GM12878 (cell line): Measurements from ENCODE around the gene COA5. TPM values are rescaled to one million over a fixed set of nuclear protein-coding genes. Genes with fewer than 3 reads are reported as not detected.

Source experiments
- ATAC-seq: fragments of 200-7000 bp; cut with Tn5 transposase; 3 replicates; pipeline ENCODE4 v1.9.1; 2020; ENCODE audit warnings: mild to moderate bottlenecking, moderate library complexity
- BruUV-seq: library from RNA; stranded (reverse); fragments of 400-500 nt; replicated peaks from 2 replicates; lab custom pipeline; 2021; lab: Mats Ljungman, UMichigan
- CTCF ChIA-PET: fragments of 300-600 bp; sonication (Branson Sonifier 250); formaldehyde crosslinking; extraction: SDS; loops from one replicate; lab custom pipeline; 2021; ENCODE audit warnings: inconsistent platforms; lab: Yijun Ruan, JAX
- POLR2A ChIA-PET: fragments of 350-600 bp; formaldehyde crosslinking; extraction: SDS; loops from one replicate; lab custom pipeline; 2021; ENCODE audit warnings: inconsistent platforms; lab: Charles Lee
- RAD21 ChIA-PET: fragments of 300-600 bp; sonication (Branson Sonifier 250); formaldehyde crosslinking; loops from one replicate; lab custom pipeline; 2023; ENCODE audit warnings: antibody characterized with exemption; ENCODE audit not compliant: unreplicated experiment; lab: Charles Lee
- SMC1A ChIA-PET: fragments of 300-600 bp; sonication (Branson Sonifier 250); formaldehyde crosslinking; loops from one replicate; lab custom pipeline; 2023; ENCODE audit not compliant: unreplicated experiment, uncharacterized antibody; lab: Charles Lee
- DNase-seq: peaks from one replicate; pipeline ENCODE4 v3.0.0-alpha.2; 2011; ENCODE audit warnings: low read depth, low spot score
- FAIRE-seq: peaks from 3 replicates; lab custom pipeline; 2011; peaks lifted over from hg19 to GRCh38; lab: Jason Lieb, UNC
- H2AFZ ChIP-seq: 2 replicates; pipeline ENCODE4 v1.6.0; 2011; ENCODE audit warnings: low read depth, low read length, control low read depth; ENCODE audit not compliant: control insufficient read depth
- H3K27ac ChIP-seq: 2 replicates; pipeline ENCODE4 v1.5.1; 2011; ENCODE audit warnings: control low read depth; ENCODE audit not compliant: control insufficient read depth, insufficient read depth
- H3K27me3 ChIP-seq, 2 experiments: replicated peaks in 1 of 2; 2 replicates each; pipeline versions ENCODE4 v1.6.0 to v1.6.1; 2011; ENCODE audit warnings: low read length in 1 of 2; ENCODE audit not compliant: control insufficient read depth in 2 of 2, insufficient read depth in 2 of 2
- H3K36me3 ChIP-seq, 2 experiments: 2 replicates each; pipeline ENCODE4 v1.5.1; 2011; ENCODE audit warnings: low read length in 1 of 2; ENCODE audit not compliant: control insufficient read depth in 2 of 2, insufficient read depth in 2 of 2
- H3K4me1 ChIP-seq: 2 replicates; pipeline ENCODE4 v1.6.1; 2011; ENCODE audit warnings: mild to moderate bottlenecking, low read length, moderate library complexity, mixed read lengths; ENCODE audit not compliant: control insufficient read depth, insufficient read depth
- H3K4me2 ChIP-seq: 2 replicates; pipeline ENCODE4 v1.6.0; 2011; ENCODE audit warnings: control low read depth; ENCODE audit not compliant: control insufficient read depth, insufficient read depth
- H3K4me3 ChIP-seq: fragments of 200-600 bp; sonication (generic); 2 replicates; pipeline ENCODE4 v1.5.1; 2016
- H3K79me2 ChIP-seq: 2 replicates; pipeline ENCODE4 v1.6.0; 2011; ENCODE audit warnings: low read length; ENCODE audit not compliant: control insufficient read depth, insufficient read depth
- H3K9ac ChIP-seq: 2 replicates; pipeline ENCODE4 v1.8.0; 2011; ENCODE audit warnings: low read length, control low read depth, mixed read lengths; ENCODE audit not compliant: control insufficient read depth, insufficient read depth
- H3K9me3 ChIP-seq: replicated peaks from 3 replicates; pipeline ENCODE4 v1.5.1; 2011; ENCODE audit warnings: mild to moderate bottlenecking, low read length; ENCODE audit not compliant: control insufficient read depth, insufficient read depth
- H4K20me1 ChIP-seq: 2 replicates; pipeline ENCODE4 v1.6.0; 2011; ENCODE audit not compliant: control insufficient read depth, insufficient read depth
- BACH1 ChIP-seq: fragments of 450-650 bp; IDR thresholded peaks from 2 replicates; pipeline ENCODE4 v1.6.1; 2017; ENCODE audit warnings: mild to moderate bottlenecking, borderline replicate concordance
- E4F1 ChIP-seq: fragments of 450-650 bp; IDR thresholded peaks from 2 replicates; pipeline ENCODE4 v1.6.1; 2018; ENCODE audit warnings: borderline replicate concordance, mild to moderate bottlenecking; ENCODE audit not compliant: partially characterized antibody
- EGR1 ChIP-seq, 2 experiments: IDR thresholded peaks; 1 replicate in 1 of 2; 2 replicates in 1 of 2; pipeline ENCODE4 v1.6.1; 2011 to 2012; ENCODE audit warnings: low read depth in 2 of 2, low read length in 2 of 2, borderline replicate concordance in 1 of 2, mild to moderate bottlenecking in 1 of 2, moderate library complexity in 1 of 2
- MEF2A ChIP-seq: IDR thresholded peaks from 2 replicates; pipeline ENCODE4 v1.6.1; 2011; ENCODE audit warnings: low read depth, mild to moderate bottlenecking, low read length, moderate library complexity; ENCODE audit not compliant: insufficient read depth
- PML ChIP-seq: IDR thresholded peaks from 2 replicates; pipeline ENCODE4 v1.6.1; 2012; ENCODE audit warnings: low read length, inconsistent platforms
- SREBF1 ChIP-seq: IDR thresholded peaks from 2 replicates; pipeline ENCODE4 v1.6.1; 2012; ENCODE audit warnings: mild to moderate bottlenecking, low read length
- SRF ChIP-seq, 2 experiments: IDR thresholded peaks; 2 replicates each; pipeline ENCODE4 v1.6.1; 2011; ENCODE audit warnings: low read depth in 2 of 2, low read length in 2 of 2, mild to moderate bottlenecking in 1 of 2, moderate library complexity in 1 of 2
- STAT1 ChIP-seq: fragments of 450-650 bp; conservative IDR thresholded peaks from 2 replicates; pipeline ENCODE4 v1.6.1; 2014; ENCODE audit warnings: antibody characterized with exemption, mild to moderate bottlenecking
- TARDBP ChIP-seq: IDR thresholded peaks from 2 replicates; pipeline ENCODE4 v1.6.1; 2016; ENCODE audit warnings: borderline replicate concordance
- WGBS: methylation state at CpG from one replicate; pipeline ENCODE4 v1.1.6; 2016; ENCODE audit warnings: low lambda C conversion rate; ENCODE audit not compliant: insufficient replicate concordance, insufficient coverage; ENCODE audit errors: missing lambda C conversion rate; 5-methylcytosine and 5-hydroxymethylcytosine counted together
- in situ Hi-C: fragments of 300-500 bp; cut with MboI; formaldehyde crosslinking; loops from 9 replicates; pipeline ENCODE4 v1.14.3; 2018; ENCODE audit warnings: mixed read lengths
- intact Hi-C: fragments of 100-400 bp; cut with micrococcal nuclease; formaldehyde crosslinking; loops from one replicate; pipeline ENCODE4 v1.14.2; 2022; ENCODE audit not compliant: unreplicated experiment
- polyA plus RNA-seq, 11 experiments: library from polyadenylated mRNA; depleted of rRNA in 4 of 11; unstranded in 6 of 11; stranded (reverse) in 5 of 11; fragments of >200 nt; fragmentation: Nextera tagmentation in 4 of 11; fragmentation: Illumina TruSeq in 1 of 11; extraction: Ambion mirVana in 4 of 11; extraction: Trizol in 1 of 11; gene quantifications; 1 replicate in 1 of 11; 2 replicates in 10 of 11; pipeline versions ENCODE4 v1.2.1 to v1.2.3, GENCODE V29; 2011 to 2016; ENCODE audit warnings: inconsistent platforms in 2 of 11, missing spikeins in 2 of 11, low read depth in 1 of 11
- total RNA-seq, 4 experiments: library from RNA; depleted of rRNA in 3 of 4; stranded (reverse); fragments of >200 nt in 3 of 4; fragmentation: Illumina TruSeq in 1 of 4; extraction: Trizol in 1 of 4; gene quantifications; 2 replicates each; pipeline versions ENCODE4 v1.2.1 to v1.2.3, GENCODE V29; 2013 to 2021

The COA5 gene
- total and polyA plus RNA-seq, 10 of the 15 experiments (the other 5 are each of a cell fraction or from before 2014, with no cell fraction given): 20.7 to 63.3 (median 37.9) TPM

GRCh38 chr2:98583816-98584618 is 24.3 kb downstream of the COA5 start:
- ChIA-PET RAD21 (interaction anchor here (0.9 kb wide), 1 partner anchor 14 kb away, joined by 5 read pairs; no protein-coding TSS in a partner anchor), CTCF (interaction anchor here (1.1 to 1.2 kb wide), 2 partner anchors 15 to 17 kb away, joined by 3 to 4 read pairs; no protein-coding TSS in a partner anchor)
- peaks cover 8% of the 10 kb centered on the region; the same call in 1 of the 2 replicates for H3K4me1 ChIP-seq
- no peak overlapping the region for H3K27ac ChIP-seq
- no peaks in the 10 kb centered on the region for H3K27me3 ChIP-seq
- FAIRE-seq (no peak), DNase-seq (no peak)
- 80% methylated on average over 10 of the region's 10 CpGs for WGBS
- H3K79me2 ChIP-seq: no peaks in the 10 kb centered on the region
- H3K4me3 ChIP-seq: no peak overlapping the region
- in situ Hi-C loops: no loop called here
- H3K36me3 ChIP-seq: peaks cover 28 to 31% of the 10 kb centered on the region in 2 experiments
- BruUV-seq: no TSS peak
- TF ChIP-seq TARDBP (no peak), EGR1 (IDR thresholded peaks at IDR 0.05; ENCODE audit: borderline replicate concordance in 1 of 2, low read depth in 2 of 2, low read length in 2 of 2) (no peak), STAT1 (no peak), E4F1 (no peak), SREBF1 (no peak), PML (no peak), BACH1 (no peak), SRF (IDR thresholded peaks at IDR 0.05; ENCODE audit: low read depth in 2 of 2, low read length in 2 of 2) (no peak), MEF2A (no peak)
- TF ChIP-seq, all 136 proteins: peak for 0
- no peak overlapping the region for H3K4me2 ChIP-seq
- no peaks in the 10 kb centered on the region for H3K9me3 ChIP-seq
- SMC1A ChIA-PET: interaction anchor here (0.8 kb wide), 1 partner anchor 123 kb away, joined by 3 read pairs; no protein-coding TSS in a partner anchor
- no peak for ATAC-seq
- POLR2A ChIA-PET: no interaction called here
- intact Hi-C loops: loop anchor here (10.0 kb wide), 1 partner anchor 481 kb away; no protein-coding TSS in a partner anchor
- H4K20me1 ChIP-seq: no peaks in the 10 kb centered on the region; the same call in 1 of the 2 replicates
- H2AFZ ChIP-seq: no peak overlapping the region
- H3K9ac ChIP-seq: no peak overlapping the region
